Measurements from ENCODE around the gene CDC25B.
A peak's percentile ranks its signal among the peaks of the same experiment; 100 is the strongest.
"Not testable (repeated sequence)": the region's sequence is repeated elsewhere in the genome, so short reads cannot be mapped to it uniquely, and the experiment has no call there.

The CDC25B gene

GRCh38 chr20:3789201-3789600 lies 6.9 kb upstream of the CDC25B start:
- WGBS (ENCODE audit: extremely low coverage, insufficient coverage, low lambda C conversion rate), result no CpG with 5 or more reads among the region's 4 CpGs

GRCh38 chr20:3794168-3794567 lies 1.9 kb upstream of the CDC25B start:
- H3K79me1 ChIP-seq (ENCODE audit: low read length); H2BK5ac ChIP-seq (ENCODE audit: low read length); H3K4me3 ChIP-seq (ENCODE audit: low read length); H3K4me2 ChIP-seq (ENCODE audit: low read length); H3K4ac ChIP-seq (ENCODE audit: low read depth, low read length); H3K18ac ChIP-seq (ENCODE audit: low read length); H3K79me2 ChIP-seq (ENCODE audit: control insufficient read depth, insufficient read depth, low read length); H3K27me3 ChIP-seq (ENCODE audit: insufficient read depth, low read length, poor library complexity); H3K23ac ChIP-seq (ENCODE audit: low read length); H3K9ac ChIP-seq (ENCODE audit: low read length); H3K36me3 ChIP-seq (ENCODE audit: control insufficient read depth, insufficient read depth, low read length); DNase-seq; H2BK120ac ChIP-seq (ENCODE audit: low read depth, low read length); H3K56ac ChIP-seq (ENCODE audit: low read length); H4K8ac ChIP-seq (ENCODE audit: low read depth, low read length); H2BK15ac ChIP-seq (replicated peaks; ENCODE audit: low read depth); H3K27ac ChIP-seq (ENCODE audit: low read depth, low read length); H3K4me1 ChIP-seq (ENCODE audit: control insufficient read depth, low read depth, low read length); H4K5ac ChIP-seq (ENCODE audit: low read length); H2AK5ac ChIP-seq (ENCODE audit: low read length): not testable (repeated sequence)
- WGBS (ENCODE audit: extremely low coverage, insufficient coverage, low lambda C conversion rate), result no CpG with 5 or more reads among the region's 3 CpGs

More at GRCh38 chr20:3789201-3789600, 6.9 kb upstream of the CDC25B start:
- H3K79me2 ChIP-seq (ENCODE audit: control insufficient read depth, insufficient read depth, low read length); H2BK120ac ChIP-seq (ENCODE audit: low read depth, low read length); H4K8ac ChIP-seq (ENCODE audit: low read depth, low read length); H3K27me3 ChIP-seq (ENCODE audit: insufficient read depth, low read length, poor library complexity); H3K4ac ChIP-seq (ENCODE audit: low read depth, low read length); H2AK5ac ChIP-seq (ENCODE audit: low read length); H3K27ac ChIP-seq (ENCODE audit: low read depth, low read length); H3K4me2 ChIP-seq (ENCODE audit: low read length); H4K5ac ChIP-seq (ENCODE audit: low read length); H3K4me1 ChIP-seq (ENCODE audit: control insufficient read depth, low read depth, low read length); H2BK5ac ChIP-seq (ENCODE audit: low read length); H3K9ac ChIP-seq (ENCODE audit: low read length); H3K36me3 ChIP-seq (ENCODE audit: control insufficient read depth, insufficient read depth, low read length); H3K18ac ChIP-seq (ENCODE audit: low read length); H3K4me3 ChIP-seq (ENCODE audit: low read length); H3K23ac ChIP-seq (ENCODE audit: low read length); DNase-seq; H2BK15ac ChIP-seq (replicated peaks; ENCODE audit: low read depth); H3K56ac ChIP-seq (ENCODE audit: low read length): not testable (repeated sequence)
- peaks cover 15% of the 10 kb centered on the region for H3K79me1 ChIP-seq (ENCODE audit: low read length)

GRCh38 chr20:3794701-3795420 lies 1.2 kb upstream of the CDC25B start:
- Histone ChIP-seq H3K56ac (ENCODE audit: low read length) (no peak overlapping the region), H3K4ac (ENCODE audit: low read depth, low read length) (no peak overlapping the region)
- no CpG with 5 or more reads among the region's 25 CpGs for WGBS (ENCODE audit: extremely low coverage, insufficient coverage, low lambda C conversion rate)

GRCh38 chr20:3796477-3797225 lies 541 bp downstream of the CDC25B start:
- Histone ChIP-seq H3K79me2 (ENCODE audit: control insufficient read depth, insufficient read depth, low read length) (no peaks in the 10 kb centered on the region), H3K27me3 (ENCODE audit: insufficient read depth, low read length, poor library complexity) (no peaks in the 10 kb centered on the region)
- no CpG with 5 or more reads among the region's 33 CpGs for WGBS (ENCODE audit: extremely low coverage, insufficient coverage, low lambda C conversion rate)

More at GRCh38 chr20:3794701-3795420, 1.2 kb upstream of the CDC25B start:
- Histone ChIP-seq H3K4me2 (ENCODE audit: low read length) (no peak overlapping the region), H3K23ac (ENCODE audit: low read length) (no peak overlapping the region), H3K36me3 (ENCODE audit: control insufficient read depth, insufficient read depth, low read length) (no peaks in the 10 kb centered on the region), H3K79me1 (ENCODE audit: low read length) (peaks cover 1% of the 10 kb centered on the region), H3K18ac (ENCODE audit: low read length) (no peak overlapping the region), H3K4me1 (ENCODE audit: control insufficient read depth, low read depth, low read length) (peaks cover 8% of the 10 kb centered on the region), H2AK5ac (ENCODE audit: low read length) (no peak overlapping the region), H3K27me3 (ENCODE audit: insufficient read depth, low read length, poor library complexity) (no peaks in the 10 kb centered on the region), H2BK5ac (ENCODE audit: low read length) (no peak overlapping the region), H2BK120ac (ENCODE audit: low read depth, low read length) (no peak overlapping the region), H3K27ac (ENCODE audit: low read depth, low read length) (no peak overlapping the region), H3K4me3 (ENCODE audit: low read length) (no peak overlapping the region), H4K5ac (ENCODE audit: low read length) (no peak overlapping the region), H3K79me2 (ENCODE audit: control insufficient read depth, insufficient read depth, low read length) (no peaks in the 10 kb centered on the region), H2BK15ac (replicated peaks; ENCODE audit: low read depth) (no peak overlapping the region), H3K9ac (ENCODE audit: low read length) (no peak overlapping the region), H4K8ac (ENCODE audit: low read depth, low read length) (no peak overlapping the region)
- DNase-seq, result no peak

GRCh38 chr20:3797226-3797545 lies 1.1 kb downstream of the CDC25B start:
- H3K23ac ChIP-seq (ENCODE audit: low read length), result no peak overlapping the region
- H3K79me1 ChIP-seq (ENCODE audit: low read length), result peaks cover 1% of the 10 kb centered on the region
- no peak overlapping the region for H3K4ac ChIP-seq (ENCODE audit: low read depth, low read length)
- no peaks in the 10 kb centered on the region for H3K79me2 ChIP-seq (ENCODE audit: control insufficient read depth, insufficient read depth, low read length)
- H4K8ac ChIP-seq (ENCODE audit: low read depth, low read length), result no peak overlapping the region
- no peak overlapping the region for H3K18ac ChIP-seq (ENCODE audit: low read length)
- H2BK120ac ChIP-seq (ENCODE audit: low read depth, low read length), result no peak overlapping the region
- WGBS (ENCODE audit: extremely low coverage, insufficient coverage, low lambda C conversion rate), result no CpG with 5 or more reads among the region's 5 CpGs
- H4K5ac ChIP-seq (ENCODE audit: low read length), result no peak overlapping the region
- no peak overlapping the region for H3K4me3 ChIP-seq (ENCODE audit: low read length)
- peak overlapping the region; percentile 20 for H3K4me2 ChIP-seq (ENCODE audit: low read length)
- H3K36me3 ChIP-seq (ENCODE audit: control insufficient read depth, insufficient read depth, low read length), result no peaks in the 10 kb centered on the region
- H3K27ac ChIP-seq (ENCODE audit: low read depth, low read length), result no peak overlapping the region
- peak overlapping the region; percentile 82 for H3K9ac ChIP-seq (ENCODE audit: low read length)
- H2AK5ac ChIP-seq (ENCODE audit: low read length), result peak overlapping the region; percentile 45
- no peak overlapping the region for H2BK15ac ChIP-seq (replicated peaks; ENCODE audit: low read depth)
- DNase-seq, result no peak
- peaks cover 13% of the 10 kb centered on the region for H3K4me1 ChIP-seq (ENCODE audit: control insufficient read depth, low read depth, low read length)
- H3K56ac ChIP-seq (ENCODE audit: low read length), result peak overlapping the region; percentile 90
- no peaks in the 10 kb centered on the region for H3K27me3 ChIP-seq (ENCODE audit: insufficient read depth, low read length, poor library complexity)
- H2BK5ac ChIP-seq (ENCODE audit: low read length), result no peak overlapping the region

More at GRCh38 chr20:3796477-3797225, 541 bp downstream of the CDC25B start:
- H2BK120ac ChIP-seq (ENCODE audit: low read depth, low read length), result no peak overlapping the region
- peaks cover 1% of the 10 kb centered on the region for H3K79me1 ChIP-seq (ENCODE audit: low read length)
- H2AK5ac ChIP-seq (ENCODE audit: low read length), result no peak overlapping the region
- H3K56ac ChIP-seq (ENCODE audit: low read length), result peak overlapping the region; percentile 90
- DNase-seq, result no peak
- no peaks in the 10 kb centered on the region for H3K36me3 ChIP-seq (ENCODE audit: control insufficient read depth, insufficient read depth, low read length)
- H3K23ac ChIP-seq (ENCODE audit: low read length), result peak overlapping the region; percentile 66
- no peak overlapping the region for H2BK5ac ChIP-seq (ENCODE audit: low read length)
- peak overlapping the region; percentile 86 for H3K18ac ChIP-seq (ENCODE audit: low read length)
- peak overlapping the region; percentile 42 for H3K27ac ChIP-seq (ENCODE audit: low read depth, low read length)
- H3K4me1 ChIP-seq (ENCODE audit: control insufficient read depth, low read depth, low read length), result peaks cover 13% of the 10 kb centered on the region
- peak overlapping the region; percentile 66 for H3K4ac ChIP-seq (ENCODE audit: low read depth, low read length)
- H2BK15ac ChIP-seq (replicated peaks; ENCODE audit: low read depth), result no peak overlapping the region
- peak overlapping the region; percentile 64 for H3K4me3 ChIP-seq (ENCODE audit: low read length)
- H3K4me2 ChIP-seq (ENCODE audit: low read length), result peak overlapping the region; percentile 47
- no peak overlapping the region for H4K5ac ChIP-seq (ENCODE audit: low read length)
- no peak overlapping the region for H4K8ac ChIP-seq (ENCODE audit: low read depth, low read length)
- peak overlapping the region; percentile 82 for H3K9ac ChIP-seq (ENCODE audit: low read length)
